Measurements from ENCODE around the gene GUCY2D.
A peak's percentile ranks its signal among the peaks of the same experiment; 100 is the strongest.

The GUCY2D gene

DNA sequence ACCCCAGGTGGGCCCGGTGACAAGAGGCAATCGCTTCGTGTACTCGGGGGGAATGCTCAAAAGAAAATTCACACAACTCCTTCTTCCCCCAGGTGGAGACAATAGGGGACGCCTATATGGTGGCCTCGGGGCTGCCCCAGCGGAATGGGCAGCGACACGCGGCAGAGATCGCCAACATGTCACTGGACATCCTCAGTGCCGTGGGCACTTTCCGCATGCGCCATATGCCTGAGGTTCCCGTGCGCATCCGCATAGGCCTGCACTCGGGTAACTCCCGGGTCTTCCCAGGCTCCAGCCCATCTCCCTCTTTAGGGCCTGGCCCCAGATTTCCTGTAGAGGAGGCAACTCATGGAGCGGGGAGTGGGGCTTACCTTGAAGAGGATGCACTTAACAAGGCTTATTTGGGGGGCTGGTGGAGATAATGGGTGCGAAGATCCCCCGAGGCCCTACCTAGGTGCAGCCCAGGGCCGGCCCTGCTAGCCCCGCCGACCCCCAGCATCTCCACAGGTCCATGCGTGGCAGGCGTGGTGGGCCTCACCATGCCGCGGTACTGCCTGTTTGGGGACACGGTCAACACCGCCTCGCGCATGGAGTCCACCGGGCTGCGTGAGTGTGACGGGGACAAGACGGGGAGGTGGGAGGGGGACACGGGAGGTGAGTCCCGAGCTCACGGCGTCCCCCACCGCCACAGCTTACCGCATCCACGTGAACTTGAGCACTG, 13.0 kb downstream of the GUCY2D start:
- DNase-seq (ENCODE audit: extremely low spot score) = no peak
- ChIA-PET POLR2A (no interaction called here), CTCF (interaction anchor here (1.1 to 7.1 kb wide), 6 partner anchors 26 to 272 kb away, joined by 3 to 75 read pairs (median 8); no protein-coding TSS in a partner anchor)
- TF ChIP-seq, protein P1, sequence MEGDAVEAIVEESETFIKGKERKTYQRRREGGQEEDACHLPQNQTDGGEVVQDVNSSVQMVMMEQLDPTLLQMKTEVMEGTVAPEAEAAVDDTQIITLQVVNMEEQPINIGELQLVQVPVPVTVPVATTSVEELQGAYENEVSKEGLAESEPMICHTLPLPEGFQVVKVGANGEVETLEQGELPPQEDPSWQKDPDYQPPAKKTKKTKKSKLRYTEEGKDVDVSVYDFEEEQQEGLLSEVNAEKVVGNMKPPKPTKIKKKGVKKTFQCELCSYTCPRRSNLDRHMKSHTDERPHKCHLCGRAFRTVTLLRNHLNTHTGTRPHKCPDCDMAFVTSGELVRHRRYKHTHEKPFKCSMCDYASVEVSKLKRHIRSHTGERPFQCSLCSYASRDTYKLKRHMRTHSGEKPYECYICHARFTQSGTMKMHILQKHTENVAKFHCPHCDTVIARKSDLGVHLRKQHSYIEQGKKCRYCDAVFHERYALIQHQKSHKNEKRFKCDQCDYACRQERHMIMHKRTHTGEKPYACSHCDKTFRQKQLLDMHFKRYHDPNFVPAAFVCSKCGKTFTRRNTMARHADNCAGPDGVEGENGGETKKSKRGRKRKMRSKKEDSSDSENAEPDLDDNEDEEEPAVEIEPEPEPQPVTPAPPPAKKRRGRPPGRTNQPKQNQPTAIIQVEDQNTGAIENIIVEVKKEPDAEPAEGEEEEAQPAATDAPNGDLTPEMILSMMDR (IDR thresholded peaks at IDR 0.05; ENCODE audit: control extremely low read depth, extremely low read depth, low read depth, missing control alignments) = no peak

DNA sequence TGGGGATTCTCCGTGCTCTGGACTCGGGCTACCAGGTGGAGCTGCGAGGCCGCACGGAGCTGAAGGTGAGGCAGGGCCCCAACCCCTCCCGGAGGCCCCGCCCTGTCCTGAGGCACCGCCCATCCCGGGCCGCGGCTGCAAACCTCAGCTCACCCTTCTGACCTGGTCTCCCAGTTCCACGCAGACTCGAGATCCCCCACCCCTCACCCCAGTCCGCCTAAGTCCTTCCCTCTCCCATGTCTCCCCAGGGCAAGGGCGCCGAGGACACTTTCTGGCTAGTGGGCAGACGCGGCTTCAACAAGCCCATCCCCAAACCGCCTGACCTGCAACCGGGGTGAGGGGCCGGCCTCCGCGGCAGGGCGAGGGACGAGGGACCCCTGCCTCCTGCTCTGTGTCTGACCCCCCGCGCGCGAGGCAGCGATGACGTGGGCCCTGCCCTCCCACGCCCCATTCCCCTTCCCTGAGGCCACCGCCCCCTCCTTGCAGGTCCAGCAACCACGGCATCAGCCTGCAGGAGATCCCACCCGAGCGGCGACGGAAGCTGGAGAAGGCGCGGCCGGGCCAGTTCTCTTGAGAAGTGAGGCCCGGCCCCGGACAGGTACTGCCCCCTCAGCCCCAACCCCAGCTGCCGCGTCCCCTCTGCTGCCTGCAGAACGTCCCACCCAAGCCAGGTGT, 13.7 kb downstream of the GUCY2D start:
- ChIA-PET POLR2A (no interaction called here), CTCF (interaction anchor here (0.6 to 7.1 kb wide), 11 partner anchors 12 to 273 kb away, joined by 3 to 75 read pairs (median 4); no protein-coding TSS in a partner anchor)
- TF ChIP-seq, protein P1 (IDR thresholded peaks at IDR 0.05; ENCODE audit: control extremely low read depth, extremely low read depth, low read depth, missing control alignments) = no peak
- no peak for DNase-seq (ENCODE audit: extremely low spot score)

DNA sequence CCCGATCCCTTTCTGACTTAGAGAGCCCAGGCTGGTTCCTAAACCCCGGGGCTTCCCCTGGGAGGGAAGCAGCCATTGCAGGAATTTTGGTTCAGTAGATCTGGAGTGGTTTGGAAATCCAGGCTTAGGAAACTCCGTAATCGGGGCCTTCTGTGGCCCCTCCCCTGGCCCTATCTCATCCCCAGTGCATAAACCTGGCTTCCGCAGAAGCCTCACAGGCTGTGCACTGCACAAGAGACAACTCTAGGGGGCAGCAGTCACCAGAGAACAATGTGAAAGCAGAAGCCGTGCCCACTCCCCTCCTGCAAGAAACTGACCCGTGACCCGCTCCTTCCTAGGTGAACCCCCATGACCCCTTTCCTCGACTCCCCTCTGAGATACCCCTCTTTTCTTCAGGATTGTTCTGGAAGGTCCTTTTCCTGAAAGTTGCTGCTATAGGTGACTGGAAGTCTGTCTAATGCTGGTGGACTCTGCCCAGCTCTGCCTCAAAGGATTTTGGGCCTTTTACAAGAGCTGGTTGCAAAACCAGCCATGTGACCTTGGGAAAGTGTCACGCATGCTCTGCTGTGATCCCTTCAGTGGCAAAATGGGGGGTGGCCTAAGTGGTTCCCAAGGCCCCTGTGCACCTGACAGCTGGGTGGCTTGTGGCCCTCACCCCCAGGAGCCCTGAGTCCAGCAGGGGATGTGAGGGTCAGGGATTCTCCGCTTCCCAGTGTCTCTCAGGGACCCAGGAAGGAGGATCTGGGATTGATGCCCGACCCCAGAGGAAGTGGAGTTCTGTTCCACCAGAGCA, 14.4 kb downstream of the GUCY2D start:
- peak; percentile 55 for DNase-seq (ENCODE audit: extremely low spot score)
- POLR2A ChIA-PET = no interaction called here
- CTCF ChIA-PET = interaction anchor here (0.7 to 7.1 kb wide), 16 partner anchors 12 to 274 kb away, joined by 3 to 75 read pairs (median 4); partner anchors contain the start of genes ALOX15B and GUCY2D
- TF ChIP-seq, protein P1 (IDR thresholded peaks at IDR 0.05; ENCODE audit: control extremely low read depth, extremely low read depth, low read depth, missing control alignments) = peak; percentile 72

DNA sequence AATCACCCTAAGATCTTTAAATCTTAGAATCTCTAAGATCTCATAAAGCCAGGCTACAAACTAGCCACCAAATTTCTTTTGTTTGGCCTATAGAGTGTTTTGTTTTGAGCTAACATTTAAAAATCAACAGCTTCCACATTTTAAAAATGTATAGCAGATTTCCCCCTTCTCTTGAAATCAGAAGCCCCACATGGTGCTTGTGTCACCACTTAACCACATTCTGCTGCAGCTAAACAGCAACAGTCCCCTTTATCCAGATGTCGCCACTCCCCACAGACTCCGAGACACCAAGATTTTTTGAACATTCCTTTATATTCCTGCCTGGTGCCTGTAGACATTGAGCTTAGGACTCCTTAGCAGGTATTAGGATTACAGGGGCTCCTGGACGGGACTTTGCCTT, 16.0 kb downstream of the GUCY2D start:
- TF ChIP-seq, protein P1 (IDR thresholded peaks at IDR 0.05; ENCODE audit: control extremely low read depth, extremely low read depth, low read depth, missing control alignments) = no peak
- ChIA-PET POLR2A (no interaction called here), CTCF (interaction anchor here (0.9 to 7.1 kb wide), 7 partner anchors 17 to 92 kb away, joined by 3 to 75 read pairs (median 5); partner anchors contain the start of genes ALOX15B and GUCY2D)
- DNase-seq (ENCODE audit: extremely low spot score) = no peak

DNA sequence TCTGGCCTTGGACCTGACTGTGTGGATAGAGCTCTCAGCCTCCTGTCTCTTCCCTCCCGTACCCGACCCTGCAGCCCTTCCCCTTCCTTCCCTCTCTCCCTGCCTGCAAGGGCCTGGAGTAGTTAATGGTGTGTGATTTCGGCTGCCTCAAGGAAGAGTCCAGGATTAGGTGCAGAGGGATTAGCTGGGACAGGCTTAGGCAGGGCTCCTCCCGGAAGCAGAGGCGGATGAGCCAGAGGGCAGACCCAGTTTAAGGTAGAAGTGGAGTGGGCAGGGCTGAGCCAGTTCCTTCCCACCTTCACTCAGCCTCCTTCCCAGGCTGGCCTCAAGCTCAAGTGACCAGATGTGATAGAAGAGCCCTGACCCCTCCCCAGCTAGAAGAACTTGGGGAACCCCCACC, 16.8 kb downstream of the GUCY2D start:
- POLR2A ChIA-PET = interaction anchor here (0.6 kb wide), 1 partner anchor 134 kb away, joined by 5 read pairs; no protein-coding TSS in a partner anchor
- TF ChIP-seq, protein P1 (IDR thresholded peaks at IDR 0.05; ENCODE audit: control extremely low read depth, extremely low read depth, low read depth, missing control alignments) = no peak
- CTCF ChIA-PET = interaction anchor here (0.9 to 7.1 kb wide), 5 partner anchors 22 to 91 kb away, joined by 3 to 75 read pairs (median 33); partner anchors contain the start of gene ALOX15B
- no peak for DNase-seq (ENCODE audit: extremely low spot score)
